Spleen (tissue), 11 donors: ENCODE results near the gene CRTC3. TPM values are rescaled to one million over a fixed set of nuclear protein-coding genes. Genes with fewer than 3 reads are reported as not detected.

Experiments used
- DNase-seq: peaks from one replicate; pipeline ENCODE4 v3.0.0-alpha.2; 2020
- H3K27ac ChIP-seq, 8 donors: fragments of 200-600 bp; sonication (generic) in 7 of 8; 1 replicate in 4 of 8; 2 replicates in 4 of 8; pipeline versions ENCODE4 v1.5.0 to v1.8.0; 2016 to 2021; ENCODE audit warnings: inconsistent platforms in 4 of 8, mild to moderate bottlenecking in 4 of 8, moderate library complexity in 1 of 8
- H3K27me3 ChIP-seq, 7 donors: fragments of 200-600 bp; sonication (generic) in 6 of 7; replicated peaks in 1 of 7; 1 replicate in 4 of 7; 2 replicates in 3 of 7; pipeline versions ENCODE4 v1.5.0 to v1.8.0; 2016 to 2021; ENCODE audit warnings: inconsistent platforms in 3 of 7, mild to moderate bottlenecking in 1 of 7
- H3K36me3 ChIP-seq, 6 donors: fragments of 200-600 bp; sonication (generic) in 5 of 6; 1 replicate in 4 of 6; 2 replicates in 2 of 6; pipeline versions ENCODE4 v1.5.0 to v1.8.0; 2016 to 2021; ENCODE audit warnings: inconsistent platforms in 2 of 6
- H3K4me1 ChIP-seq, 6 donors: fragments of 200-600 bp; sonication (generic) in 5 of 6; 1 replicate in 3 of 6; 2 replicates in 3 of 6; pipeline versions ENCODE4 v1.5.0 to v1.8.0; 2016 to 2021; ENCODE audit warnings: inconsistent platforms in 3 of 6
- H3K4me3 ChIP-seq, 8 donors: fragments of 200-600 bp; sonication (generic) in 7 of 8; 1 replicate in 4 of 8; 2 replicates in 4 of 8; pipeline versions ENCODE4 v1.5.0 to v1.8.0; 2016 to 2021; ENCODE audit warnings: inconsistent platforms in 4 of 8, mild to moderate bottlenecking in 4 of 8, moderate library complexity in 2 of 8
- H3K9me3 ChIP-seq, 8 donors: fragments of 200-600 bp; sonication (generic) in 7 of 8; 1 replicate in 4 of 8; 2 replicates in 4 of 8; pipeline versions ENCODE4 v1.5.0 to v1.8.0; 2016 to 2021; ENCODE audit warnings: inconsistent platforms in 4 of 8
- POLR2A ChIP-seq, 3 donors: fragments of 450-650 bp; IDR thresholded peaks; one replicate each; pipeline ENCODE4 v1.5.1; 2017; ENCODE audit warnings: antibody characterized with exemption in 3 of 3, mild to moderate bottlenecking in 1 of 3
- POLR2AphosphoS5 ChIP-seq, 3 donors: sonication (generic); formaldehyde crosslinking; IDR thresholded peaks; one replicate each; pipeline ENCODE4 v1.5.1; 2017; ENCODE audit warnings: antibody characterized with exemption in 3 of 3
- WGBS, 5 donors: extraction: QIAGEN DNeasy Blood & Tissue Kit in 3 of 5; methylation state at CpG; one replicate each; pipeline versions ENCODE4 v1.1.5 to v1.1.7; 2013 to 2018; 5-methylcytosine and 5-hydroxymethylcytosine counted together
- intact Hi-C: fragments of 100-400 bp; cut with DNase I; formaldehyde crosslinking; loops from one replicate; pipeline ENCODE4 v1.15.0; 2023; ENCODE audit warnings: low total_unique reads
- polyA plus RNA-seq, 3 donors: library from polyadenylated mRNA; stranded (reverse); fragments of 200-250 nt; gene quantifications; one replicate each; pipeline ENCODE4 v1.2.1, GENCODE V29; 2013
- total RNA-seq, 7 donors: library from RNA; depleted of rRNA in 3 of 7; stranded (reverse); fragments of >200 nt in 3 of 7; fragmentation: NEBNext Ultra II Directional in 4 of 7; extraction: Animal tissue kit (Norgen Biotek cat#: 25700) in 4 of 7; gene quantifications; one replicate each; pipeline versions ENCODE4 v1.1.0 to v1.2.1, GENCODE V29; 2016 to 2021
- TF ChIP-seq, protein P1 (sequence below), 11 experiments: fragments of 200-600 bp in 7 of 11; fragments of 450-650 bp in 4 of 11; sonication (generic) in 4 of 11; IDR thresholded peaks in 8 of 11; conservative IDR thresholded peaks in 3 of 11; 1 replicate in 7 of 11; 2 replicates in 4 of 11; pipeline versions ENCODE4 v1.4.0 to v1.8.0; 2016 to 2021; ENCODE audit warnings: antibody characterized with exemption in 11 of 11, inconsistent platforms in 4 of 11, mild to moderate bottlenecking in 1 of 11
- donor health status: healthy with polysubstance abuse.
- donor health status: DM: no; HTN: no; CAD: no; lungs with moderate emphysema.
- donor health status: DM: no; HTN: no; CAD: no.
- donor health status: Bipolar disorder and iron deficiency.
- donor health status: healthy.
- donor health status: DM: no; HTN: no; CAD: no.
- donor health status: DM: yes; HTN: yes; CAD: no.

CRTC3 gene
- total and polyA plus RNA-seq, 10 donors: 7.7 to 51.2 (median 43.4) TPM

DNA sequence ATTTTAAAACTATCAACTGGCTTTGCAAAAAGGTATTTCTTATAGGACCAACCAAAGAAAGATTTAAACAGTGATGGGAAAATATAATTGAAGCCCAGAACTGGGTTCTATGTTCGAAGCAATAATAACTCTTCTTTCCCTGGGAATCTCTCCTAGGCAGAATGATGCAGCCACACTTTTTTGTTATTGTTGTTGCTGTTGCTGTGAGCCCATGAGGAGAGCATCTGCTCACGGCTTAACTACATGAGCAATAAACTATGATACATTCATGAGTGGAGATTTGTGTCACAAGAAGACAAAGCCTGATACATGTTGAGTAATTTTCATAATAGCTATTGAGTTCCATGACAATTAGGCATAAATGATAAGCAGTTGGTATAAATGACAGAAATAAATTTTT lies 80.5 kb downstream of the CRTC3 start:
- no peak overlapping the region for H3K4me3 ChIP-seq
- no peak overlapping the region for H3K27ac ChIP-seq
- WGBS, 5 donors: 91 to 94% (median 92%) methylated on average over 2 of the region's 2 CpGs
- TF ChIP-seq POLR2AphosphoS5 (IDR thresholded peaks at IDR 0.05) (no peak), POLR2A (IDR thresholded peaks at IDR 0.05) (no peak)
- TF ChIP-seq, protein P1, sequence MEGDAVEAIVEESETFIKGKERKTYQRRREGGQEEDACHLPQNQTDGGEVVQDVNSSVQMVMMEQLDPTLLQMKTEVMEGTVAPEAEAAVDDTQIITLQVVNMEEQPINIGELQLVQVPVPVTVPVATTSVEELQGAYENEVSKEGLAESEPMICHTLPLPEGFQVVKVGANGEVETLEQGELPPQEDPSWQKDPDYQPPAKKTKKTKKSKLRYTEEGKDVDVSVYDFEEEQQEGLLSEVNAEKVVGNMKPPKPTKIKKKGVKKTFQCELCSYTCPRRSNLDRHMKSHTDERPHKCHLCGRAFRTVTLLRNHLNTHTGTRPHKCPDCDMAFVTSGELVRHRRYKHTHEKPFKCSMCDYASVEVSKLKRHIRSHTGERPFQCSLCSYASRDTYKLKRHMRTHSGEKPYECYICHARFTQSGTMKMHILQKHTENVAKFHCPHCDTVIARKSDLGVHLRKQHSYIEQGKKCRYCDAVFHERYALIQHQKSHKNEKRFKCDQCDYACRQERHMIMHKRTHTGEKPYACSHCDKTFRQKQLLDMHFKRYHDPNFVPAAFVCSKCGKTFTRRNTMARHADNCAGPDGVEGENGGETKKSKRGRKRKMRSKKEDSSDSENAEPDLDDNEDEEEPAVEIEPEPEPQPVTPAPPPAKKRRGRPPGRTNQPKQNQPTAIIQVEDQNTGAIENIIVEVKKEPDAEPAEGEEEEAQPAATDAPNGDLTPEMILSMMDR (IDR thresholded peaks at IDR 0.05 in 8 of 11, conservative IDR thresholded peaks at IDR 0.05 in 3 of 11): no peak
- no peaks in the 10 kb centered on the region for H3K27me3 ChIP-seq
- intact Hi-C loops: no loop called here
- peaks cover 0 to 13% (median 0%) of the 10 kb centered on the region in 6 donors for H3K4me1 ChIP-seq
- no peaks in the 10 kb centered on the region for H3K9me3 ChIP-seq
- DNase-seq: no peak
- H3K36me3 ChIP-seq: peaks cover 0 to 86% (median 21%) of the 10 kb centered on the region in 6 donors

DNA sequence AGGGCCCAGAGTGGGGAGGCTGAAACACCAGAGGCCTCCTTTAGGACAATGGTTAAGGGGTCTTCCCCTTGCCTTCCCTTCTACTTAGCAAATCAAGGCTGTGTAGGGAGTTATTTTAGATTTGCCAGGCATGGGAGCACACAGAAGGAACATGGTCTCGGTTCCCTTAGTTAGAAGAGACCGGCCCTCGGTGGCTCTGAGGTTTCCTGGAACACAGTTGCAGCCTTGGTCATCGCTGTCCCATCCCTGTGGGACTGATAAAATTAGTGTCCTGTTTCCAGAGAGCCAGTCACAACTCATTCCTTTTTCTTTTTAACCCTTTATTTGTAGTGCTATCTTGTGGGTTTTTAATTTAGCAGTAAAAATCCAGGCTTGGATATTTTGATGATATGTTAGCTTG lies 81.4 kb downstream of the CRTC3 start:
- Histone ChIP-seq H3K27ac (no peak overlapping the region), H3K36me3 (peaks cover 0 to 86% (median 23%) of the 10 kb centered on the region in 6 donors), H3K9me3 (no peaks in the 10 kb centered on the region), H3K4me1 (peaks cover 0 to 13% (median 0%) of the 10 kb centered on the region in 6 donors), H3K27me3 (no peaks in the 10 kb centered on the region), H3K4me3 (no peak overlapping the region)
- intact Hi-C loops: no loop called here
- 86 to 95% (median 87%) methylated on average over 4 of the region's 4 CpGs for WGBS, 5 donors
- DNase-seq: no peak
- no peak for TF ChIP-seq POLR2A (IDR thresholded peaks at IDR 0.05)

DNA sequence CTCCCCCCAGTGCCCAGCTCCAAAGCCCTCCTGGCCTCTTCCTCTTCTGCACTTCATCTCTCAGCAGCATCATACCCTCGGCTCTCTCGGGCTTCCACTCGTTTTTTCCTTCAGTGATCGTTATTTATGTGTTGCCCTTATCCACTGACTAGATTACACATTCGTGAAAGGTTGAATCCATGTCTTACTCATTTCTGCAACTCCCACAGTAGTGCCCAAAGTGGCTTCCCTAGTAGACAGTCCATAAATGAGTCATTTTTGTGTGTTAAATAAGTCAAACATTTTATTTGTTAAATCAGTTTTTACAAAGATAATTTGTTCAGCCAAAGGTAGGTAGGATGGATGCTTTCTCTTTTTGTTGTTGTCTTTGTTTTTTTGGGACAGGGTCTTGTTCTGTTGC lies 87.4 kb downstream of the CRTC3 start:
- intact Hi-C loops: no loop called here
- peaks cover 5 to 39% (median 15%) of the 10 kb centered on the region in 6 donors for H3K4me1 ChIP-seq
- TF ChIP-seq POLR2AphosphoS5 (IDR thresholded peaks at IDR 0.05): no peak
- TF ChIP-seq, protein P1 (IDR thresholded peaks at IDR 0.05 in 8 of 11, conservative IDR thresholded peaks at IDR 0.05 in 3 of 11): no peak
- TF ChIP-seq POLR2A (IDR thresholded peaks at IDR 0.05): no peak
- no peak overlapping the region for H3K27ac ChIP-seq
- WGBS, 5 donors: 79 to 88% (median 86%) methylated on average over 5 of the region's 5 CpGs
- H3K27me3 ChIP-seq: no peaks in the 10 kb centered on the region
- peaks cover 0 to 85% (median 24%) of the 10 kb centered on the region in 6 donors for H3K36me3 ChIP-seq
- H3K9me3 ChIP-seq: no peaks in the 10 kb centered on the region
- DNase-seq: no peak
- no peak overlapping the region for H3K4me3 ChIP-seq

DNA sequence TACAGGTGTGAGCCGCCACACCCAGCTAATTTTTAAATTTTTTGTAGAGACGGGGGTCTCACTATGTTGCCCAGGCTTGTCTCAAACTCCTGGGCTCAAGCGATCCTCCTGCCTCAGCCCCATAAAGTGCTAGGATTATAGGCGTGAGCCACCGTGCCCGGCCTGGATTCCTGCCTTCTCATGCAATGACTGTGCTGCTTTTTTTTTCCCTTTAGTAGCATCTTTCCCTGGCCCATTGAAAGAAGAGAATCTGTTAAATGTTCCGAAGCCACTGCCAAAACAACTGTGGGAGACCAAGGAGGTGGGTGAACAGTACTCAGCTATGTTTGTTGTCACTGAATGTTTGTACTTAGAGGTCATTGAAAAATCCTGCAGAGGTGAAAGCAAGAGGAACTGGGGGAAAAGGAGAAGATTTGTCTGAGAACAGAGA lies 88.0 kb downstream of the CRTC3 start:
- no peaks in the 10 kb centered on the region for H3K9me3 ChIP-seq
- H3K4me3 ChIP-seq: no peak overlapping the region
- H3K36me3 ChIP-seq: peaks cover 0 to 85% (median 23%) of the 10 kb centered on the region in 6 donors
- intact Hi-C loops: no loop called here
- no peak overlapping the region for H3K27ac ChIP-seq
- peaks cover 5 to 39% (median 15%) of the 10 kb centered on the region in 6 donors for H3K4me1 ChIP-seq
- no peak for DNase-seq
- TF ChIP-seq POLR2AphosphoS5 (IDR thresholded peaks at IDR 0.05) (no peak), POLR2A (IDR thresholded peaks at IDR 0.05) (no peak)
- TF ChIP-seq, protein P1 (IDR thresholded peaks at IDR 0.05 in 8 of 11, conservative IDR thresholded peaks at IDR 0.05 in 3 of 11): no peak
- 89 to 95% (median 93%) methylated on average over 7 of the region's 7 CpGs for WGBS, 5 donors
- no peaks in the 10 kb centered on the region for H3K27me3 ChIP-seq
